ENCODE results near the gene TRPC3. TPM values are rescaled to one million over a fixed set of nuclear protein-coding genes. Genes with fewer than 3 reads are reported as not detected.

Gene TRPC3
- total RNA-seq, 1 donor from 2014 or later, result 2.1 TPM

DNA sequence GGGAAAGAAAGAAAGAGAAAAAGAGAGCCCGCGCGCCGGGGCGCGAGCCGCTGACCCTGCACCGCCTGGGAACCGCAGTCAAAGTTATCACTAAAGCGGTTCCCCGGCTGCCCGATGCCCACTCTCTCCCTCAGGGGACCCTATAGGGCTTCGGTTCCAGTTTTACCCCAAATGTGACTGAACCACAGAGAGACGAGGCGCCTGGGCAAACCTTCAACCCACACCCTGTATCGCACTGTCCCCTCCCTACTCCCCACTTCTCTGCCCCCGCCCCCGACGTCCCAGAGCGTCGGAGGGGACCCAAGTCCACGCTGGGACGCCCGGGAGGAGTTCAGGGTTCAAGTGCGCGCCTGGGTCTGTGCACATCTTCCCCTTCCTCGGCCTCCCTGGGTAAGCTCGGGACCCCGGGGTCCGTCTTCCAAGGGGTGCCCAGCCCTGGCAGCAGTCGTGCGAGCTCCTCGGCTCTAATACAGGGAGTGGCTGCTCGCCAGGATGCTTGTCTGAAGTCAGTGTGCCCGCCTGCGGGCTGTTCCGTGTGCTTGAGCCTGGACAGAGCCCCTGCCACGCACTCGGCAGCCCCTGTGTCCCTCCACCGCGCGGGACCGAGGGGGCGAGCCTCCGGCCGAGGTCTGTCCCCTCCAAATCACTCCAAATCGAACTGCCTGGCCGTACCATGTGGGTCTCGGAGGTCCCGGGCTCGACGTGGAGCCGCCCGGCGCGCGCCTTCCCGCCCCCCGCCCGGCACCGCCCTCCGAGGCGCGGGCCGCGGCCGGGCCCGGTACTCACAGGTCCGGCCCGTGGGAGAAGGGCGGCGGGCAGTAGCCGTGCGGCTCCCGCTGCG, 960 bp downstream of the TRPC3 start:
- no peaks in the 10 kb centered on the region for H3K36me3 ChIP-seq
- peak overlapping the region; percentile 60 for H3K4me3 ChIP-seq
- no peak overlapping the region for H3K27ac ChIP-seq
- peak; percentile 58 for ATAC-seq
- H3K27me3 ChIP-seq, result peaks cover 37% of the 10 kb centered on the region
- TF ChIP-seq, protein P1, sequence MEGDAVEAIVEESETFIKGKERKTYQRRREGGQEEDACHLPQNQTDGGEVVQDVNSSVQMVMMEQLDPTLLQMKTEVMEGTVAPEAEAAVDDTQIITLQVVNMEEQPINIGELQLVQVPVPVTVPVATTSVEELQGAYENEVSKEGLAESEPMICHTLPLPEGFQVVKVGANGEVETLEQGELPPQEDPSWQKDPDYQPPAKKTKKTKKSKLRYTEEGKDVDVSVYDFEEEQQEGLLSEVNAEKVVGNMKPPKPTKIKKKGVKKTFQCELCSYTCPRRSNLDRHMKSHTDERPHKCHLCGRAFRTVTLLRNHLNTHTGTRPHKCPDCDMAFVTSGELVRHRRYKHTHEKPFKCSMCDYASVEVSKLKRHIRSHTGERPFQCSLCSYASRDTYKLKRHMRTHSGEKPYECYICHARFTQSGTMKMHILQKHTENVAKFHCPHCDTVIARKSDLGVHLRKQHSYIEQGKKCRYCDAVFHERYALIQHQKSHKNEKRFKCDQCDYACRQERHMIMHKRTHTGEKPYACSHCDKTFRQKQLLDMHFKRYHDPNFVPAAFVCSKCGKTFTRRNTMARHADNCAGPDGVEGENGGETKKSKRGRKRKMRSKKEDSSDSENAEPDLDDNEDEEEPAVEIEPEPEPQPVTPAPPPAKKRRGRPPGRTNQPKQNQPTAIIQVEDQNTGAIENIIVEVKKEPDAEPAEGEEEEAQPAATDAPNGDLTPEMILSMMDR (IDR thresholded peaks at IDR 0.05), result no peak
- peaks cover 5% of the 10 kb centered on the region for H3K4me1 ChIP-seq
- intact Hi-C loops (cut with DNase I), result no loop called here
- no peaks in the 10 kb centered on the region for H3K9me3 ChIP-seq
- peak; percentile 66 for DNase-seq

DNA sequence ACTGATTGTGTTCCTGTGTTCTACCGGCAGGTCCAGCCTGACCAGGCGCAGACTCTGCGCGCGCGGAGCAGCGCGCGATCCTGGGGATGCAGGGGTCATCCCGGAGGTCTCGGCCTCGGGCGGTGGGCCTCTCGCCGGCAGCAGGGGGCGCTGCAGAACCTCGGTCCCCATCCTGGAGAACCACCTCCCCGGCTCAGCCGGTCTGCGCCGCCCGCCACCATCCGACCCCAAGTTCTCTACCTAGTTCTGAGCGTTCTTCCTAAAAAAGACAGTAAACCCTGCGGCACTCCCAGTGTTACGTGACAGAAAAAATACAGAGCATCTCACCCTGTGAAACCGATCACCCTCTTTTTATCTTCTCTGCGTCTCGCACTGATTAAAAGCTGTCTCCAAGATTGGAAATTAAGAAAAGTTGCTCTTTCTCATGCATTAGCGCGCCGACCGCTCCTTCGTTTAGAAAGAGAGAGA, 1.6 kb downstream of the TRPC3 start:
- TF ChIP-seq, protein P1 (IDR thresholded peaks at IDR 0.05), result peak; percentile 71
- Histone ChIP-seq H3K27me3 (peaks cover 37% of the 10 kb centered on the region), H3K36me3 (no peaks in the 10 kb centered on the region), H3K9me3 (no peaks in the 10 kb centered on the region), H3K27ac (no peak overlapping the region), H3K4me1 (peaks cover 5% of the 10 kb centered on the region), H3K4me3 (peak overlapping the region; percentile 60)
- ATAC-seq (peak; percentile 92), DNase-seq (peak; percentile 90)
- intact Hi-C loops (cut with DNase I), result no loop called here

DNA sequence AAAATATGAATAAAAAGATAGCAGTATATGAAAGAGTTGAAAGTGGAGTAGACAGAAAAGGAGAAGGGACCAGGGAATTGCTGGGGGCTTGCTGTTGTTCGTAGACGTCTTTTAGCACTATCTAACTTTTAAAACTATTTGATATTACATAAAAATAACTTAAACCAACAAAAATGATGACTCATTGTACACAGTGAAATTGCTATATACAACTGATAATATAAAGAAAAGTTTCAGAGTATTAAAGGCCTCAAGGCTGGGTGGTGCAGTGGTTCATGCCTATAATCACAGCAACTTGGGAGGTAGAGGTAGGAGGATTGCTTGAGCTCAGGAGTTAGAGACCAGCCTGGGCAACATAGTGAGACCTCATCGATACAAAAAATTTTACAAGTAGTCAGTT, 5.2 kb downstream of the TRPC3 start:
- intact Hi-C loops (cut with DNase I), result no loop called here
- Histone ChIP-seq H3K4me1 (peaks cover 5% of the 10 kb centered on the region), H3K4me3 (no peak overlapping the region), H3K27ac (no peak overlapping the region), H3K36me3 (no peaks in the 10 kb centered on the region), H3K27me3 (peaks cover 30% of the 10 kb centered on the region), H3K9me3 (no peaks in the 10 kb centered on the region)
- ATAC-seq (no peak), DNase-seq (no peak)
- TF ChIP-seq, protein P1 (IDR thresholded peaks at IDR 0.05), result no peak

DNA sequence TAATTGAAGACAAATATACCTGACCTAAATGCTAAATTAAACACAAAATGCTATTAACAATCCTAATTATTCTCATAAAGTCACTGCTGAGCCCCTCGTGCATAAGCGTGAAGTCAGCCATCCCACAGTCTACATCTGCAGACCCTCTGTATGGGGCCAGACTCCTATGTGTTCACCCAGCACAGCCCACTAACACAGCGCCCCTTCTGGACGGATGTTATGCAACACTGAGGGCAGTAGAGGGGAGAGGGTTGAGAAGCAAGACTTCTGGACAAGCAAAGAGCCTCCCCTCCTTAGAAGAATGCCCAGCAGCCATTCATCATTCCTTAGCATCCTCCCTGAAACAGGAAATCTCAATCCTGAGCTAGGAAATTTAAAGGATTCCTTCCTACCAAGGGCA, 7.9 kb downstream of the TRPC3 start:
- no peak for DNase-seq
- H3K9me3 ChIP-seq, result no peaks in the 10 kb centered on the region
- H3K4me3 ChIP-seq, result no peak overlapping the region
- TF ChIP-seq, protein P1 (IDR thresholded peaks at IDR 0.05), result no peak
- ATAC-seq, result no peak
- peaks cover 29% of the 10 kb centered on the region for H3K27me3 ChIP-seq
- intact Hi-C loops (cut with DNase I), result no loop called here
- H3K27ac ChIP-seq, result no peak overlapping the region
- no peaks in the 10 kb centered on the region for H3K4me1 ChIP-seq
- no peaks in the 10 kb centered on the region for H3K36me3 ChIP-seq

DNA sequence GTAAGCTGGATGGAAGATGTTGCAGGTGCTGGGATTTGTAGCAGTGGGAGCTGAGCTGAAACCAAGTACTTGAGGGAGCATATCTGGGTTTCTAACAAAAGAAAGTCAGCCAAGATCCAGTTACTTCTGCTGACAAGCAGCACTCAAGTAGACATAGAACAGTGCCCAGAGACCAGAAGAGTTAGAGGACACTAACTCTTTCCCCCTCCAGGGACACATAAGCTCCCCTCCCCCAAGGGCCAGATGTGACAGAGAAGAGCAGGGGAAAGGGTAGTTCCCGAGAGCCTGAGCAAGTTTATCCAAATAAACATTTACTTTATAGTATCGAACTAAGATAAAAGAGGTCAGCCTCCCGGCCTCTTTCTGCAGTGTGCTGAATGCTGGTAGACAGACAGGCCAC, 12.2 kb downstream of the TRPC3 start:
- H3K27me3 ChIP-seq, result peaks cover 29% of the 10 kb centered on the region
- no peaks in the 10 kb centered on the region for H3K9me3 ChIP-seq
- H3K4me3 ChIP-seq, result no peak overlapping the region
- H3K27ac ChIP-seq, result no peak overlapping the region
- H3K36me3 ChIP-seq, result no peaks in the 10 kb centered on the region
- DNase-seq (no peak), ATAC-seq (no peak)
- TF ChIP-seq, protein P1 (IDR thresholded peaks at IDR 0.05), result no peak
- intact Hi-C loops (cut with DNase I), result no loop called here
- H3K4me1 ChIP-seq, result no peaks in the 10 kb centered on the region

All from upper lobe of right lung (tissue), 1 donor.